ENCODE results near the gene SORD. TPM values are rescaled to one million over a fixed set of nuclear protein-coding genes. Genes with fewer than 3 reads are reported as not detected.
"Not testable (repeated sequence)": the region's sequence is repeated elsewhere in the genome, so short reads cannot be mapped to it uniquely, and the experiment has no call there.

SORD gene
- total and polyA plus RNA-seq, 2 donors, result 4.3 to 17.2 TPM

- DNase-seq (ENCODE audit: low read depth in 6 of 9, low spot score in 9 of 9), result no peak
- no peak overlapping the region for H3K4me3 ChIP-seq (ENCODE audit: low read length in 2 of 2)
- no peak overlapping the region for H3K27ac ChIP-seq (ENCODE audit: low read depth in 1 of 2, low read length in 1 of 2)
- 97% methylated on average over 7 of the region's 7 CpGs for WGBS
- no peaks in the 10 kb centered on the region for H3K4me1 ChIP-seq (ENCODE audit: control insufficient read depth in 2 of 2, insufficient read depth in 2 of 2, low read length in 2 of 2)
- H3K27me3 ChIP-seq (ENCODE audit: control insufficient read depth in 2 of 2, insufficient read depth in 1 of 2, low read length in 1 of 2), result peaks cover 0 to 4% of the 10 kb centered on the region in 2 donors
- no peaks in the 10 kb centered on the region for H3K36me3 ChIP-seq (ENCODE audit: control insufficient read depth in 2 of 2, insufficient read depth in 2 of 2, low read length in 1 of 2)
- H3K9me3 ChIP-seq (ENCODE audit: control insufficient read depth in 2 of 2, insufficient read depth in 1 of 2, low read length in 1 of 2), result no peaks in the 10 kb centered on the region
These were observed 74.5 kb downstream of the SORD start for GRCh38 chr15:45097466-45097865.

GRCh38 chr15:45099549-45100165 is 76.7 kb downstream of the SORD start:
- H3K9me3 ChIP-seq (ENCODE audit: control insufficient read depth in 2 of 2, insufficient read depth in 1 of 2, low read length in 1 of 2), result no peaks in the 10 kb centered on the region
- H3K36me3 ChIP-seq (ENCODE audit: control insufficient read depth in 2 of 2, insufficient read depth in 2 of 2, low read length in 1 of 2), result no peaks in the 10 kb centered on the region
- no peaks in the 10 kb centered on the region for H3K4me1 ChIP-seq (ENCODE audit: control insufficient read depth in 2 of 2, insufficient read depth in 2 of 2, low read length in 2 of 2)
- H3K4me3 ChIP-seq (ENCODE audit: low read length in 2 of 2), result no peak overlapping the region
- 91% methylated on average over 23 of the region's 23 CpGs for WGBS
- peaks cover 0 to 7% of the 10 kb centered on the region in 2 donors for H3K27me3 ChIP-seq (ENCODE audit: control insufficient read depth in 2 of 2, insufficient read depth in 1 of 2, low read length in 1 of 2)
- DNase-seq (ENCODE audit: low read depth in 6 of 9, low spot score in 9 of 9), result no peak
- H3K27ac ChIP-seq (ENCODE audit: low read depth in 1 of 2, low read length in 1 of 2), result no peak overlapping the region

- Histone ChIP-seq H3K4me1 (ENCODE audit: control insufficient read depth in 2 of 2, insufficient read depth in 2 of 2, low read length in 2 of 2) (no peaks in the 10 kb centered on the region), H3K9me3 (ENCODE audit: control insufficient read depth in 2 of 2, insufficient read depth in 1 of 2, low read length in 1 of 2) (no peaks in the 10 kb centered on the region), H3K27ac (ENCODE audit: low read depth in 1 of 2, low read length in 1 of 2) (no peak overlapping the region), H3K27me3 (ENCODE audit: control insufficient read depth in 2 of 2, insufficient read depth in 1 of 2, low read length in 1 of 2) (peaks cover 0 to 13% of the 10 kb centered on the region in 2 donors), H3K4me3 (ENCODE audit: low read length in 2 of 2) (no peak overlapping the region), H3K36me3 (ENCODE audit: control insufficient read depth in 2 of 2, insufficient read depth in 2 of 2, low read length in 1 of 2) (no peaks in the 10 kb centered on the region)
- 78% methylated on average over 7 of the region's 7 CpGs for WGBS
- no peak for DNase-seq (ENCODE audit: low read depth in 6 of 9, low spot score in 9 of 9)
These were observed 78.1 kb downstream of the SORD start for GRCh38 chr15:45100884-45101625.

- H3K9me3 ChIP-seq (ENCODE audit: control insufficient read depth in 2 of 2, insufficient read depth in 1 of 2, low read length in 1 of 2), result no peaks in the 10 kb centered on the region
- no peaks in the 10 kb centered on the region for H3K4me1 ChIP-seq (ENCODE audit: control insufficient read depth in 2 of 2, insufficient read depth in 2 of 2, low read length in 2 of 2)
- 95% methylated on average over 12 of the region's 12 CpGs for WGBS
- H3K36me3 ChIP-seq (ENCODE audit: control insufficient read depth in 2 of 2, insufficient read depth in 2 of 2, low read length in 1 of 2), result no peaks in the 10 kb centered on the region
- no peak for DNase-seq (ENCODE audit: low read depth in 6 of 9, low spot score in 9 of 9)
- H3K27ac ChIP-seq (ENCODE audit: low read depth in 1 of 2, low read length in 1 of 2), result no peak overlapping the region
- peaks cover 0 to 16% of the 10 kb centered on the region in 2 donors for H3K27me3 ChIP-seq (ENCODE audit: control insufficient read depth in 2 of 2, insufficient read depth in 1 of 2, low read length in 1 of 2)
- H3K4me3 ChIP-seq (ENCODE audit: low read length in 2 of 2), result no peak overlapping the region
These were observed 78.8 kb downstream of the SORD start for GRCh38 chr15:45101749-45102148.

GRCh38 chr15:45102226-45102625 is 79.2 kb downstream of the SORD start:
- Histone ChIP-seq H3K4me3 (ENCODE audit: low read length in 2 of 2) (no peak overlapping the region), H3K36me3 (ENCODE audit: control insufficient read depth in 2 of 2, insufficient read depth in 2 of 2, low read length in 1 of 2) (no peaks in the 10 kb centered on the region), H3K9me3 (ENCODE audit: control insufficient read depth in 2 of 2, insufficient read depth in 1 of 2, low read length in 1 of 2) (no peaks in the 10 kb centered on the region), H3K27ac (ENCODE audit: low read depth in 1 of 2, low read length in 1 of 2) (no peak overlapping the region), H3K27me3 (ENCODE audit: control insufficient read depth in 2 of 2, insufficient read depth in 1 of 2, low read length in 1 of 2) (peaks cover 0 to 21% of the 10 kb centered on the region in 2 donors), H3K4me1 (ENCODE audit: control insufficient read depth in 2 of 2, insufficient read depth in 2 of 2, low read length in 2 of 2) (no peaks in the 10 kb centered on the region)
- DNase-seq (ENCODE audit: low read depth in 6 of 9, low spot score in 9 of 9), result no peak
- 94% methylated on average over 6 of the region's 6 CpGs for WGBS

GRCh38 chr15:45104170-45104569 is 81.2 kb downstream of the SORD start:
- not testable (repeated sequence) for DNase-seq (ENCODE audit: low read depth in 6 of 9, low spot score in 9 of 9)

GRCh38 chr15:45105586-45105985 is 82.6 kb downstream of the SORD start:
- DNase-seq (ENCODE audit: low read depth in 6 of 9, low spot score in 9 of 9), result no peak
- no peak overlapping the region for H3K4me3 ChIP-seq (ENCODE audit: low read length in 2 of 2)
- no peaks in the 10 kb centered on the region for H3K9me3 ChIP-seq (ENCODE audit: control insufficient read depth in 2 of 2, insufficient read depth in 1 of 2, low read length in 1 of 2)
- 93% methylated on average over 11 of the region's 11 CpGs for WGBS
- no peak overlapping the region for H3K27ac ChIP-seq (ENCODE audit: low read depth in 1 of 2, low read length in 1 of 2)
- H3K4me1 ChIP-seq (ENCODE audit: control insufficient read depth in 2 of 2, insufficient read depth in 2 of 2, low read length in 2 of 2), result no peaks in the 10 kb centered on the region
- peaks cover 24 to 49% of the 10 kb centered on the region in 2 donors for H3K27me3 ChIP-seq (ENCODE audit: control insufficient read depth in 2 of 2, insufficient read depth in 1 of 2, low read length in 1 of 2)
- no peaks in the 10 kb centered on the region for H3K36me3 ChIP-seq (ENCODE audit: control insufficient read depth in 2 of 2, insufficient read depth in 2 of 2, low read length in 1 of 2)

More at GRCh38 chr15:45104170-45104569, 81.2 kb downstream of the SORD start:
- WGBS, result 93% methylated on average over 9 of the region's 9 CpGs
- H3K27ac ChIP-seq (ENCODE audit: low read depth in 1 of 2, low read length in 1 of 2); H3K4me3 ChIP-seq (ENCODE audit: low read length in 2 of 2); H3K9me3 ChIP-seq (ENCODE audit: control insufficient read depth in 2 of 2, insufficient read depth in 1 of 2, low read length in 1 of 2); H3K36me3 ChIP-seq (ENCODE audit: control insufficient read depth in 2 of 2, insufficient read depth in 2 of 2, low read length in 1 of 2); H3K4me1 ChIP-seq (ENCODE audit: control insufficient read depth in 2 of 2, insufficient read depth in 2 of 2, low read length in 2 of 2): not testable (repeated sequence)
- H3K27me3 ChIP-seq (ENCODE audit: control insufficient read depth in 2 of 2, insufficient read depth in 1 of 2, low read length in 1 of 2), result peaks cover 11 to 35% of the 10 kb centered on the region in 2 donors

- DNase-seq (ENCODE audit: low read depth in 6 of 9, low spot score in 9 of 9), result no peak
- WGBS, result 85% methylated on average over 15 of the region's 15 CpGs
- no peak overlapping the region for H3K4me3 ChIP-seq (ENCODE audit: low read length in 2 of 2)
- peaks cover 25 to 52% of the 10 kb centered on the region in 2 donors for H3K27me3 ChIP-seq (ENCODE audit: control insufficient read depth in 2 of 2, insufficient read depth in 1 of 2, low read length in 1 of 2)
- no peak overlapping the region for H3K27ac ChIP-seq (ENCODE audit: low read depth in 1 of 2, low read length in 1 of 2)
- no peaks in the 10 kb centered on the region for H3K36me3 ChIP-seq (ENCODE audit: control insufficient read depth in 2 of 2, insufficient read depth in 2 of 2, low read length in 1 of 2)
- H3K9me3 ChIP-seq (ENCODE audit: control insufficient read depth in 2 of 2, insufficient read depth in 1 of 2, low read length in 1 of 2), result no peaks in the 10 kb centered on the region
- H3K4me1 ChIP-seq (ENCODE audit: control insufficient read depth in 2 of 2, insufficient read depth in 2 of 2, low read length in 2 of 2), result no peaks in the 10 kb centered on the region
These were observed 83.2 kb downstream of the SORD start for GRCh38 chr15:45106002-45106790.
